ENCODE data around the gene DAZAP1. TPM values are rescaled to one million over a fixed set of nuclear protein-coding genes. Genes with fewer than 3 reads are reported as not detected.

DAZAP1 gene
- total RNA-seq, 1 donor from 2014 or later: 15.8 TPM

GRCh38 chr19:1440418-1440801, 33.0 kb downstream of the DAZAP1 start:
- no peak overlapping the region for H3K4me3 ChIP-seq
- no peaks in the 10 kb centered on the region for H3K9me3 ChIP-seq
- no peak overlapping the region for H3K27ac ChIP-seq
- H3K36me3 ChIP-seq: peaks cover 20 to 42% of the 10 kb centered on the region in 2 donors
- intact Hi-C loops (cut with DNase I): no loop called here
- peaks cover 1% of the 10 kb centered on the region for H3K27me3 ChIP-seq
- peaks cover 11 to 21% of the 10 kb centered on the region in 2 donors for H3K4me1 ChIP-seq
- TF ChIP-seq, protein P1, sequence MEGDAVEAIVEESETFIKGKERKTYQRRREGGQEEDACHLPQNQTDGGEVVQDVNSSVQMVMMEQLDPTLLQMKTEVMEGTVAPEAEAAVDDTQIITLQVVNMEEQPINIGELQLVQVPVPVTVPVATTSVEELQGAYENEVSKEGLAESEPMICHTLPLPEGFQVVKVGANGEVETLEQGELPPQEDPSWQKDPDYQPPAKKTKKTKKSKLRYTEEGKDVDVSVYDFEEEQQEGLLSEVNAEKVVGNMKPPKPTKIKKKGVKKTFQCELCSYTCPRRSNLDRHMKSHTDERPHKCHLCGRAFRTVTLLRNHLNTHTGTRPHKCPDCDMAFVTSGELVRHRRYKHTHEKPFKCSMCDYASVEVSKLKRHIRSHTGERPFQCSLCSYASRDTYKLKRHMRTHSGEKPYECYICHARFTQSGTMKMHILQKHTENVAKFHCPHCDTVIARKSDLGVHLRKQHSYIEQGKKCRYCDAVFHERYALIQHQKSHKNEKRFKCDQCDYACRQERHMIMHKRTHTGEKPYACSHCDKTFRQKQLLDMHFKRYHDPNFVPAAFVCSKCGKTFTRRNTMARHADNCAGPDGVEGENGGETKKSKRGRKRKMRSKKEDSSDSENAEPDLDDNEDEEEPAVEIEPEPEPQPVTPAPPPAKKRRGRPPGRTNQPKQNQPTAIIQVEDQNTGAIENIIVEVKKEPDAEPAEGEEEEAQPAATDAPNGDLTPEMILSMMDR (IDR thresholded peaks at IDR 0.05): no peak
- DNase-seq (ENCODE audit: low spot score in 2 of 2): no peak

DNA sequence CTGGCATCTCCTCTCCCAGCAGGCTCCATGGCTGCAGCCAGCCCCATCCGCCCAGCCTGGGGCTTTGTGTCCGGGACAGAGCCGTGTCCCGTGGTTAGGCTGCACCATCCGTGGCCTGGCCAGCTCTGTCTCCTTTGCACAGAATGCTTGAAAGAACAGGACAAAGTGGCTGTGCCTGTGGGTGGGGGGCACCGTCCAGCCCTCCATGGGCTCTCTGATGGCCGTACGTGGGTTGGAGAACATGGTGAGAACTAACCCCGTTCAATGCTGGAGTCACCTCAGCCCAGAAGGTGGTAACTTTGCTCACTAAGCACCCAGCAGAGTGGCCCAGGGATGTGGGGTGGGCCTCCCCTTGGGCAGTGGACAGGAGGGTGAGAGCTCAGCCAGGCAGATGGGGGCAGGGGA, 33.6 kb downstream of the DAZAP1 start:
- H3K4me1 ChIP-seq: peaks cover 13 to 25% of the 10 kb centered on the region in 2 donors
- intact Hi-C loops (cut with DNase I): no loop called here
- H3K27ac ChIP-seq: no peak overlapping the region
- peaks cover 20 to 37% of the 10 kb centered on the region in 2 donors for H3K36me3 ChIP-seq
- H3K4me3 ChIP-seq: no peak overlapping the region
- no peak for DNase-seq (ENCODE audit: low spot score in 2 of 2)
- TF ChIP-seq, protein P1 (IDR thresholded peaks at IDR 0.05): no peak
- H3K9me3 ChIP-seq: no peaks in the 10 kb centered on the region
- peaks cover 7% of the 10 kb centered on the region for H3K27me3 ChIP-seq

DNA sequence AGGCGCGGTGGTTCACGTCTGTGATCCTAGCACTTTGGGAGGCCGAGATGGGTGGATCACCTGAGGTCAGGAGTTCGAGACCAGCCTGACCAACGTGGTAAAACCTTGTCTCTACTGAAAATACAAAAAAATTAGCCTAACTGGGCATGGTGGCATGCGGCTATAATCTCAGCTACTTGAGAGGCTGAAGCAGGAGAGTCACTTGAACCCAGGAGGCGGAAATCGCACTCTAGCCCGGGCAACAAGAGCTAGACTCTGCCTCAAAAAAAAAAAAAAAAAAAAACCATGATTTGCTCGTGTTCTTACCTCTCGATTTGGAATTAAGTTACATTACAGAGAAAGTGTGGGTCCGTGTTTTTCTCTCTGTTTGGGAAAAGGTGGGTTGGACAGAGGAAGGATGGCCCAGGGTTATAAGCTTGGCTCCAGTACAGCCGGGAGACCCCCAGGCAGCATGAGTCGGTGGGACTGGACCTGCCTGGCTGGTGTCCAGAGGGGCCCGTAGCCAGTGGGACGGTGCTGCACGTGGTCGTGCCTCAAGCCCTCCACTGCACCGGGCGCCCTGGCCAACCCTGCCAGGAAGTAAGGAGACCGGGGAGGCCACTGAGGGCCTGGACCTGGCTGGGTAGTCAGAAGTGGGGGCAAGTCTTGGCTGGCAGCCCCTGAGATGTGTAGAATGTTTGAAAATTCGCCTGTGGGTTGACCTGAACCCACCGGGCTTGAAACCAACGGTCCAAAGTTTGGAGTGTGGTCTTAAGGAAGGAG, 34.5 kb downstream of the DAZAP1 start:
- TF ChIP-seq, protein P1 (IDR thresholded peaks at IDR 0.05): no peak
- no peak for DNase-seq (ENCODE audit: low spot score in 2 of 2)
- H3K4me1 ChIP-seq: peaks cover 19 to 29% of the 10 kb centered on the region in 2 donors
- H3K27me3 ChIP-seq: peaks cover 15% of the 10 kb centered on the region
- peaks cover 20 to 37% of the 10 kb centered on the region in 2 donors for H3K36me3 ChIP-seq
- intact Hi-C loops (cut with DNase I): no loop called here
- no peak overlapping the region for H3K27ac ChIP-seq
- no peak overlapping the region for H3K4me3 ChIP-seq
- H3K9me3 ChIP-seq: no peaks in the 10 kb centered on the region

- Histone ChIP-seq H3K27me3 (peaks cover 33% of the 10 kb centered on the region), H3K27ac (no peak overlapping the region), H3K36me3 (peaks cover 11 to 25% of the 10 kb centered on the region in 2 donors), H3K4me1 (peaks cover 11 to 17% of the 10 kb centered on the region in 2 donors), H3K9me3 (no peaks in the 10 kb centered on the region), H3K4me3 (peak overlapping the region; percentile 33 to 40)
- TF ChIP-seq, protein P1 (IDR thresholded peaks at IDR 0.05): peak; percentile 71 to 87 (median 80)
- peak in 1 of 2 donors; percentile 76 for DNase-seq (ENCODE audit: low spot score in 2 of 2)
- intact Hi-C loops (cut with DNase I): no loop called here
These were observed 38.0 kb downstream of the DAZAP1 start for GRCh38 chr19:1445185-1445931.

DNA sequence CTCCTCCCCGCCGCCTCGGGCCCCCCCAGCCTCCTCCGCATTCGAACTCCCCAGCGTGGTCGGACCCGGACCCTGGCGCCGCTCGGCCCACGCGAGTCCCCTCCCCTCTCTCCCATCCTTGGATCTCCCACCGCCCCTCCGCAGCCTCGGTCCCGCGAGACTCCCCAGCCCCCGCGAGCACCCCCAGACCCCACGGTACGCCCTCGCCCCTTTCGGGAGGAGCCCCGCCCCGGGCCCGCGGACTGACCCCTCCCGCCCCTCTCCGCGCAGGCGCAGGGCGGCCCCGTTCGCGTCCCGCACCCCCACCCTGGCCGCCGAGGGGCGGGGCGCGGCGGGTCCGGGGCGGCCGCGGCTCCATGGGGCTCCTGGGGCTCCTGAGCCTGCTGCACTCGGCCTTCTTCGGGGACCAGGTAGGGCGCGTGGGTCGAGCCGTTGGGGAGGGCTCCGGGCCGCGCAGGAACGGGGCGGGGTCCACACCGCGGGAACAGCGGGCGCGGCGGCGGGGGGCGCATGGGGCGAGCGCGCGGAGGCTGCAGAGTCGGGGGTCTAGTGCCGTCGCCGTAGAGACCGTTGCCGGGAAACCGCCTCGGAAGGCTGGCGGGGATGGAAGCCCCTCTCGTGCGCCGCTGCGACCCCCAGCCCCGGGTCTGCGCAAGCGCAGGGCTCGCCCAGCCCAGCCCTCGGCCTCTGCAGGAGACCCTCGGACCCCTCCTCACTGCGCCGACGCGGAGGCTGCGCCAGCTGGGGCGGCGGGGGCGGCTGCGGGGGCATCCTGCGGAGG, 38.7 kb downstream of the DAZAP1 start:
- intact Hi-C loops (cut with DNase I): no loop called here
- Histone ChIP-seq H3K9me3 (no peaks in the 10 kb centered on the region), H3K27ac (no peak overlapping the region), H3K4me3 (peak overlapping the region; percentile 33 to 39), H3K4me1 (peaks cover 11 to 14% of the 10 kb centered on the region in 2 donors), H3K27me3 (peaks cover 41% of the 10 kb centered on the region), H3K36me3 (peaks cover 3 to 17% of the 10 kb centered on the region in 2 donors)
- no peak for DNase-seq (ENCODE audit: low spot score in 2 of 2)
- TF ChIP-seq, protein P1 (IDR thresholded peaks at IDR 0.05): no peak

Data from ascending aorta (tissue), 2 donors.